Ishikawa (cell line): ENCODE results near the gene TJP1.

Experiments used
- CEBPB ChIP-seq: IDR thresholded peaks from 2 replicates; pipeline ENCODE4 v1.6.1; 2012
- CREB1 ChIP-seq: IDR thresholded peaks from 2 replicates; pipeline ENCODE4 v1.6.1; 2012; ENCODE audit warnings: low read depth
- EP300 ChIP-seq: IDR thresholded peaks from 2 replicates; pipeline ENCODE4 v1.6.1; 2012; ENCODE audit warnings: borderline replicate concordance
- FOXM1 ChIP-seq: IDR thresholded peaks from 2 replicates; pipeline ENCODE4 v1.6.1; 2012; ENCODE audit warnings: low read depth, borderline replicate concordance
- NFIC ChIP-seq: IDR thresholded peaks from 2 replicates; pipeline ENCODE4 v1.6.1; 2012
- RAD21 ChIP-seq: IDR thresholded peaks from 2 replicates; pipeline ENCODE4 v1.6.1; 2012; ENCODE audit warnings: low read depth
- TAF1 ChIP-seq: IDR thresholded peaks from 2 replicates; pipeline ENCODE4 v1.6.1; 2012; ENCODE audit warnings: low read depth, mild to moderate bottlenecking
- TCF12 ChIP-seq: IDR thresholded peaks from 2 replicates; pipeline ENCODE4 v1.6.1; 2012; ENCODE audit warnings: low read depth
- TEAD4 ChIP-seq: IDR thresholded peaks from 2 replicates; pipeline ENCODE4 v1.6.1; 2012
- YY1 ChIP-seq: IDR thresholded peaks from 2 replicates; pipeline ENCODE4 v1.6.1; 2012; ENCODE audit warnings: low read depth
- ZBTB7A ChIP-seq: IDR thresholded peaks from 2 replicates; pipeline ENCODE4 v1.6.1; 2012; ENCODE audit warnings: low read depth
- TF ChIP-seq, protein P1 (sequence below): IDR thresholded peaks from 2 replicates; pipeline ENCODE4 v1.6.1; 2012; ENCODE audit warnings: low read depth, mild to moderate bottlenecking
- TF ChIP-seq, protein P2 (sequence below): IDR thresholded peaks from 2 replicates; pipeline ENCODE4 v1.6.1; 2012
- TF ChIP-seq, protein P3 (sequence below): IDR thresholded peaks from 2 replicates; pipeline ENCODE4 v1.6.1; 2012

DNA sequence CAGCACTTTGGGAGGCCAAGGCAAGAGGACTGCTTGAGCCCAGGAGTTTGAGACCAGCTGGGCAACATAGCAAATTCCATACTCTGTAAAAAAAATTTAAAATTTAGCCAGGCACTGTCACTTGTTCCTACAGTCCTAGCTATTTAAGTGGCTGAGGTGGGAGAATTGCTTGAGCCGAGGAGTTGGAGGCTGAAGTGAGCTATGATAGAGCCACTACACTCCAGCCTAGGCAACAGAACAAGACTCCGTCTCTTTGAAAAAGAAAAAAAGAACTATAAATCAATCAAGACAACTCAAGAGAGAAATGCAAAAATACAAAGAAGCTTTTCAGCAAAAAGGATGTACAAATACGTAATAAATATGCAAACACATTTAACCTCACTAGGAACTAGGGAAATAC, 78.8 kb downstream of the TJP1 start:
- TF ChIP-seq RAD21 (no peak), TAF1 (no peak), EP300 (no peak), ZBTB7A (no peak), NFIC (no peak), YY1 (no peak), CREB1 (no peak), FOXM1 (no peak), TCF12 (no peak), CEBPB (no peak), TEAD4 (no peak)
- TF ChIP-seq, protein P1, sequence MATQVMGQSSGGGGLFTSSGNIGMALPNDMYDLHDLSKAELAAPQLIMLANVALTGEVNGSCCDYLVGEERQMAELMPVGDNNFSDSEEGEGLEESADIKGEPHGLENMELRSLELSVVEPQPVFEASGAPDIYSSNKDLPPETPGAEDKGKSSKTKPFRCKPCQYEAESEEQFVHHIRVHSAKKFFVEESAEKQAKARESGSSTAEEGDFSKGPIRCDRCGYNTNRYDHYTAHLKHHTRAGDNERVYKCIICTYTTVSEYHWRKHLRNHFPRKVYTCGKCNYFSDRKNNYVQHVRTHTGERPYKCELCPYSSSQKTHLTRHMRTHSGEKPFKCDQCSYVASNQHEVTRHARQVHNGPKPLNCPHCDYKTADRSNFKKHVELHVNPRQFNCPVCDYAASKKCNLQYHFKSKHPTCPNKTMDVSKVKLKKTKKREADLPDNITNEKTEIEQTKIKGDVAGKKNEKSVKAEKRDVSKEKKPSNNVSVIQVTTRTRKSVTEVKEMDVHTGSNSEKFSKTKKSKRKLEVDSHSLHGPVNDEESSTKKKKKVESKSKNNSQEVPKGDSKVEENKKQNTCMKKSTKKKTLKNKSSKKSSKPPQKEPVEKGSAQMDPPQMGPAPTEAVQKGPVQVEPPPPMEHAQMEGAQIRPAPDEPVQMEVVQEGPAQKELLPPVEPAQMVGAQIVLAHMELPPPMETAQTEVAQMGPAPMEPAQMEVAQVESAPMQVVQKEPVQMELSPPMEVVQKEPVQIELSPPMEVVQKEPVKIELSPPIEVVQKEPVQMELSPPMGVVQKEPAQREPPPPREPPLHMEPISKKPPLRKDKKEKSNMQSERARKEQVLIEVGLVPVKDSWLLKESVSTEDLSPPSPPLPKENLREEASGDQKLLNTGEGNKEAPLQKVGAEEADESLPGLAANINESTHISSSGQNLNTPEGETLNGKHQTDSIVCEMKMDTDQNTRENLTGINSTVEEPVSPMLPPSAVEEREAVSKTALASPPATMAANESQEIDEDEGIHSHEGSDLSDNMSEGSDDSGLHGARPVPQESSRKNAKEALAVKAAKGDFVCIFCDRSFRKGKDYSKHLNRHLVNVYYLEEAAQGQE = no peak
- TF ChIP-seq, protein P2, sequence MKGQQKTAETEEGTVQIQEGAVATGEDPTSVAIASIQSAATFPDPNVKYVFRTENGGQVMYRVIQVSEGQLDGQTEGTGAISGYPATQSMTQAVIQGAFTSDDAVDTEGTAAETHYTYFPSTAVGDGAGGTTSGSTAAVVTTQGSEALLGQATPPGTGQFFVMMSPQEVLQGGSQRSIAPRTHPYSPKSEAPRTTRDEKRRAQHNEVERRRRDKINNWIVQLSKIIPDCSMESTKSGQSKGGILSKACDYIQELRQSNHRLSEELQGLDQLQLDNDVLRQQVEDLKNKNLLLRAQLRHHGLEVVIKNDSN = no peak
- TF ChIP-seq, protein P3, sequence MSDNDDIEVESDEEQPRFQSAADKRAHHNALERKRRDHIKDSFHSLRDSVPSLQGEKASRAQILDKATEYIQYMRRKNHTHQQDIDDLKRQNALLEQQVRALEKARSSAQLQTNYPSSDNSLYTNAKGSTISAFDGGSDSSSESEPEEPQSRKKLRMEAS = no peak
